ENCODE data around the gene TNC.

Gene TNC

DNA sequence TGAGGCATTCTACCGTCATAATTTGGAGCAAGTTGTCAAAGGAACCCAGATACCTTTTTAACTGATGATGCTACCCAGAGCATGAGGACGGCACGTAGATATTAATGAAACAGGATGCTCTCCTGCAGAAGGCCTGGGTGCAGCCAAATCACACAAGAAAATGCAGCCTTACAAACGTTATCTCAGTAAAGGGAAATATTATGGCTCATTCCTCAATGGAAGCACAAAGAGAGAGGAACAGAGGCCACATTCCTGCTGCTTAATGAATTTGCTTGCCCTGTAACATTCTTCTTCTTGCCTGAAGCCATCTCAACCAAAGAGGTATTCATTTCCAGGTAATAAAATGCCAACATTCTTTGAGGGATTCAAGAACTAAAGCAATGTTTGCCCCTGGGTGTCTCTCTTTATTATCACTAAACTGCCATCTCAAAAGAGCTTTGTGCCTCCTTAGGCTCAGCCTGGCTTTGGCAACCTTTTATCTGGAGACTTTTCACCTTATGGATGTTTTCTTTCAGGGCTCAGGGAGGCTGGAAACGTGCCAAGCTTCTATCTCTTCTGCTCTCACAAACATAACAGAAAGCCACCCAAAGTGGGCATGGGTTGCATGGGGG, 92.9 kb downstream of the TNC start:
- POLR2A ChIA-PET, result no interaction called here
- CTCF ChIA-PET, result no interaction called here
- DNase-seq (ENCODE audit: extremely low spot score), result no peak
- no peak for TF ChIP-seq CTBP1 (IDR thresholded peaks at IDR 0.05; ENCODE audit: borderline replicate concordance)
- TF ChIP-seq ARNT (IDR thresholded peaks at IDR 0.05), result no peak
- TF ChIP-seq TARDBP (IDR thresholded peaks at IDR 0.05), result no peak
- no peak for TF ChIP-seq ZNF384 (IDR thresholded peaks at IDR 0.05)
- TF ChIP-seq SUZ12 (IDR thresholded peaks at IDR 0.05), result no peak
- no peak for TF ChIP-seq BHLHE40 (IDR thresholded peaks at IDR 0.05; ENCODE audit: borderline replicate concordance)
- TF ChIP-seq L3MBTL2 (conservative IDR thresholded peaks at IDR 0.05), result no peak
- TF ChIP-seq SP1 (IDR thresholded peaks at IDR 0.05), result no peak
- no peak for TF ChIP-seq FOXM1 (IDR thresholded peaks at IDR 0.05; ENCODE audit: borderline replicate concordance)
- no peak for TF ChIP-seq FOXA1 (IDR thresholded peaks at IDR 0.05)
- no peak for TF ChIP-seq ELF4 (IDR thresholded peaks at IDR 0.05)
- TF ChIP-seq HDGF (IDR thresholded peaks at IDR 0.05; ENCODE audit: borderline replicate concordance), result no peak
- TF ChIP-seq, protein P1, sequence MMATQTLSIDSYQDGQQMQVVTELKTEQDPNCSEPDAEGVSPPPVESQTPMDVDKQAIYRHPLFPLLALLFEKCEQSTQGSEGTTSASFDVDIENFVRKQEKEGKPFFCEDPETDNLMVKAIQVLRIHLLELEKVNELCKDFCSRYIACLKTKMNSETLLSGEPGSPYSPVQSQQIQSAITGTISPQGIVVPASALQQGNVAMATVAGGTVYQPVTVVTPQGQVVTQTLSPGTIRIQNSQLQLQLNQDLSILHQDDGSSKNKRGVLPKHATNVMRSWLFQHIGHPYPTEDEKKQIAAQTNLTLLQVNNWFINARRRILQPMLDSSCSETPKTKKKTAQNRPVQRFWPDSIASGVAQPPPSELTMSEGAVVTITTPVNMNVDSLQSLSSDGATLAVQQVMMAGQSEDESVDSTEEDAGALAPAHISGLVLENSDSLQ (IDR thresholded peaks at IDR 0.05), result no peak
- TF ChIP-seq LEF1 (IDR thresholded peaks at IDR 0.05; ENCODE audit: borderline replicate concordance), result no peak
- no peak for TF ChIP-seq NFRKB (IDR thresholded peaks at IDR 0.05)
- no peak for TF ChIP-seq FOXK2 (IDR thresholded peaks at IDR 0.05)

DNA sequence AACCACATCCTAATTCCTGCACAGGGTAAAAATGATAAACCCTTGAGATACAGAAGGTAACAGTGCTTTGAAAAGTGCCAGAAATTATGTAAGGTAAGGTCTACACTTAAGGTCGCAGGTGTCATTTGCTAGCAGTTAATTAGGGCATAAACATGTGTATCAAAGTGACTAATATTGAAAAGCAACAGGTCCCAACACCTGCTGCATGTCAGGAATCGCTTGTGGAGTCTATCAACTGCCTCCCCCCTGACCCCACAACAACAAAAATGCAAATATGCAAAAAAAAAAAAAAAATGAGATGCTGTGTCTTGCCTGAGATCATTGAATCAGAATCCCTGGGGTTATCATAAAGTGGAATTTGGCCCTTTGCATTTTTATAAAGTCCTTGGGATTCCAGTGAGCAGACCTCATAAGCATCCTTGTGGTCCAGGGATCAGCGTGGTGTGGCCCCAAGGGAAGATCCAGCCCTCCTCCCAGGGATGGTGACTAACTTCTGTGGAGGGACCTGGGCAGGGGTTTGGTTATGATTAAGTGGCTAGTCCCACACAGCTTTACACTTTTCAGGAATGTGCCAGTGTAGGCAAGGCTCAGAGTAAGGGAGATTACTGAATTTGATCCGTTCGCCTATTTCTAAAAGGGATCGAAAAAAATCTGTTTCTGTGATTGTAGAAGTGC, 95.1 kb downstream of the TNC start:
- CTCF ChIA-PET, result interaction anchor here (0.6 kb wide), 1 partner anchor 342 kb away, joined by 4 read pairs; no protein-coding TSS in a partner anchor
- no peak for TF ChIP-seq SUZ12 (IDR thresholded peaks at IDR 0.05)
- TF ChIP-seq BHLHE40 (IDR thresholded peaks at IDR 0.05; ENCODE audit: borderline replicate concordance), result no peak
- no peak for TF ChIP-seq FOXK2 (IDR thresholded peaks at IDR 0.05)
- TF ChIP-seq SP1 (IDR thresholded peaks at IDR 0.05), result no peak
- no peak for TF ChIP-seq HDGF (IDR thresholded peaks at IDR 0.05; ENCODE audit: borderline replicate concordance)
- TF ChIP-seq ELF4 (IDR thresholded peaks at IDR 0.05), result no peak
- no peak for TF ChIP-seq FOXA1 (IDR thresholded peaks at IDR 0.05)
- TF ChIP-seq L3MBTL2 (conservative IDR thresholded peaks at IDR 0.05), result no peak
- no peak for TF ChIP-seq NFRKB (IDR thresholded peaks at IDR 0.05)
- POLR2A ChIA-PET, result no interaction called here
- DNase-seq (ENCODE audit: extremely low spot score), result no peak

- ChIA-PET POLR2A (no interaction called here), CTCF (no interaction called here)
- no peak for DNase-seq (ENCODE audit: extremely low spot score)
Observed at GRCh38 chr9:115018547-115019435, 99.2 kb downstream of the TNC start.

GRCh38 chr9:115016344-115016743, 101.6 kb downstream of the TNC start:
- ChIA-PET POLR2A (no interaction called here), CTCF (interaction anchor here (0.6 to 1.2 kb wide), 3 partner anchors 105 to 372 kb away, joined by 3 read pairs; no protein-coding TSS in a partner anchor)
- no peak for DNase-seq (ENCODE audit: extremely low spot score)
- TF ChIP-seq SP1 (IDR thresholded peaks at IDR 0.05) (no peak), FOXM1 (IDR thresholded peaks at IDR 0.05; ENCODE audit: borderline replicate concordance) (no peak), ARNT (IDR thresholded peaks at IDR 0.05) (no peak), FOXK2 (IDR thresholded peaks at IDR 0.05) (no peak), TARDBP (IDR thresholded peaks at IDR 0.05) (no peak), NFRKB (IDR thresholded peaks at IDR 0.05) (no peak), SUZ12 (IDR thresholded peaks at IDR 0.05) (no peak), HDGF (IDR thresholded peaks at IDR 0.05; ENCODE audit: borderline replicate concordance) (no peak), ELF4 (IDR thresholded peaks at IDR 0.05) (no peak), BHLHE40 (IDR thresholded peaks at IDR 0.05; ENCODE audit: borderline replicate concordance) (no peak), LEF1 (IDR thresholded peaks at IDR 0.05; ENCODE audit: borderline replicate concordance) (no peak), FOXA1 (IDR thresholded peaks at IDR 0.05) (no peak), CTBP1 (IDR thresholded peaks at IDR 0.05; ENCODE audit: borderline replicate concordance) (no peak), ZNF384 (IDR thresholded peaks at IDR 0.05) (no peak), L3MBTL2 (conservative IDR thresholded peaks at IDR 0.05) (no peak)
- TF ChIP-seq, protein P1 (IDR thresholded peaks at IDR 0.05), result no peak

More at GRCh38 chr9:115018547-115019435, 99.2 kb downstream of the TNC start:
- TF ChIP-seq TARDBP (IDR thresholded peaks at IDR 0.05) (no peak), HDGF (IDR thresholded peaks at IDR 0.05; ENCODE audit: borderline replicate concordance) (no peak), CTBP1 (IDR thresholded peaks at IDR 0.05; ENCODE audit: borderline replicate concordance) (no peak), LEF1 (IDR thresholded peaks at IDR 0.05; ENCODE audit: borderline replicate concordance) (no peak), SUZ12 (IDR thresholded peaks at IDR 0.05) (no peak), ELF4 (IDR thresholded peaks at IDR 0.05) (no peak), ARNT (IDR thresholded peaks at IDR 0.05) (no peak), ZNF384 (IDR thresholded peaks at IDR 0.05) (no peak), SP1 (IDR thresholded peaks at IDR 0.05) (no peak), NFRKB (IDR thresholded peaks at IDR 0.05) (no peak), FOXK2 (IDR thresholded peaks at IDR 0.05) (no peak), L3MBTL2 (conservative IDR thresholded peaks at IDR 0.05) (no peak), BHLHE40 (IDR thresholded peaks at IDR 0.05; ENCODE audit: borderline replicate concordance) (no peak), FOXA1 (IDR thresholded peaks at IDR 0.05) (no peak), FOXM1 (IDR thresholded peaks at IDR 0.05; ENCODE audit: borderline replicate concordance) (no peak)
- TF ChIP-seq, protein P1 (IDR thresholded peaks at IDR 0.05), result no peak

All from HEK293T (cell line).